Measurements from ENCODE around the gene ERVFRD-1.
"Not testable (repeated sequence)": the region's sequence is repeated elsewhere in the genome, so short reads cannot be mapped to it uniquely, and the experiment has no call there.

The ERVFRD-1 gene

DNA sequence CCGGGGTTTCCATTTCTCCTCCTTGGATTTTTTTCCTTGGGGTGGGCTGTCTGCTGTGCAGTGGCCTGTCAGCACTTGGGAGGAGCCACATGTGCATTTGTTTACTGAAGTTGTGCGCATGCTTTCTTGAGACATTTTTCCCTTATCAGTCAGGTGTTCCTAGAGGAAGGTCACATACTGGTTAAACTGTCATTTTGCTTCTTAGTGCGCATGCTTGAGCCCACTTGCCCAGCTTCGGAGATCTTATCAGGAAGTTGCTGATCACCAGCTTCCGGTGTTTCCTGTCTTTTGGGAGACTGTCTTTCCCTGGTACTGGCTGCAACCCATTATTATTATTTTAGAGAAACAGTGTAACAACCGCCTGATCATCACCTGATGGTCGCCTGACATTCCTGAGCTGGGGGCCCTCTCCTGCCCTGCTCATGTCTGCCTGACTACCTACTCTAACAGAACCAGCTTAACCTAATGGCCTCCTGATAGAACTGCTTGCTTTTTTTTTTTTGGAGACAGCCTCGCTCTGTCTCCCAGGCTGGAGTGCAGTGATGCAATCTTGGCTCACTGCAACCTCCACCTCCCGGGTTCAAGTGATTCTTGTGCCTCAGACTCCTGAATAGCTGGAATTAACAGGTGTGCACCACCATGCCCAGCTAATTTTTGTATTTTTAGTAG lies 378 bp upstream of the ERVFRD-1 start:
- Mint-ChIP-seq H3K27me3 (no peaks in the 10 kb centered on the region), H3K27ac (no peak overlapping the region), H3K36me3 (peaks cover 16% of the 10 kb centered on the region), H3K4me3 (no peak overlapping the region), H3K4me1 (peaks cover 37% of the 10 kb centered on the region), H3K9me3 (no peaks in the 10 kb centered on the region)
- ATAC-seq = no peak

DNA sequence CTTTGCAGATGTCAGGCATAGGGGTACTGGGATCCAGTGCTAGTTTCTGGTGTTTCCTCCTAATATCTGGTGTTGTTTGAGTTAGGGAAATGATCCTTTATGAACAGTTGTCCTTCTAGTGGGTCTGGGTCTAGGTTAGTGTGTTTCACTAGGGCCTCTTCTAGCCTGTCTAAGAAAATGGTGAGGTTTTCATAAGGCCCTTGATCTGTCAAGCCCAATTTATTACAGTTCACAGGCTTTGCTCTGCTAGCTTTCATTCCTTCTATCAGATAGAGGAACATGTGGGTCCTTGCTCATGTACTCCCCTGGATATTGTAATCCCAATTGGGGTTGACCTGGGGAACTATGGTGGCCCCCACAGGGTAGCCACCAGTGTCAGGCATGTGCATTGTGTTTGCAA lies 2.8 kb downstream of the ERVFRD-1 start:
- H3K27ac Mint-ChIP-seq = no peak overlapping the region
- peaks cover 16% of the 10 kb centered on the region for H3K36me3 Mint-ChIP-seq
- H3K27me3 Mint-ChIP-seq = no peaks in the 10 kb centered on the region
- ATAC-seq = no peak
- peaks cover 31% of the 10 kb centered on the region for H3K4me1 Mint-ChIP-seq
- no peak overlapping the region for H3K4me3 Mint-ChIP-seq
- no peaks in the 10 kb centered on the region for H3K9me3 Mint-ChIP-seq

DNA sequence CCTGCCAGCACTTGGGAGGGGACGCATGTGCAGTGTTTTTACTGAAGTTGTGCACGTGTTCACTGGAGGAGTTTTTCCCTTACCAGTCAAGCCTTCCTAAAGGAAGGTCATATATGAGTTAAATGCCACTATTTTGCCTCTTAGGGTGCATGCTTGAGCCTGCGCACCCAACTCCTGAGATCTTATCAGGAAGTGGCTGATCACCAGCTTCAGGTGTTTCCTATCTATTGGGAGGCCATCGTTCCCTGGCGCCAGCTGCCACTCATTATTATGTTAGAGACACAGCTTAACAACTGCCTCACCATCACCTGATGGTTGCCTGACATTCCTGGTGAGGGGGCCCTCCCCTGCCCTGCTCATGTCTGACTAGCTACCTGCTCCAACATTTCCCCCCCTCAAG lies 8.5 kb downstream of the ERVFRD-1 start:
- Mint-ChIP-seq H3K27me3 (no peaks in the 10 kb centered on the region), H3K36me3 (peaks cover 35% of the 10 kb centered on the region), H3K4me3 (no peak overlapping the region), H3K27ac (no peak overlapping the region), H3K9me3 (no peaks in the 10 kb centered on the region), H3K4me1 (peaks cover 25% of the 10 kb centered on the region)
- no peak for ATAC-seq

DNA sequence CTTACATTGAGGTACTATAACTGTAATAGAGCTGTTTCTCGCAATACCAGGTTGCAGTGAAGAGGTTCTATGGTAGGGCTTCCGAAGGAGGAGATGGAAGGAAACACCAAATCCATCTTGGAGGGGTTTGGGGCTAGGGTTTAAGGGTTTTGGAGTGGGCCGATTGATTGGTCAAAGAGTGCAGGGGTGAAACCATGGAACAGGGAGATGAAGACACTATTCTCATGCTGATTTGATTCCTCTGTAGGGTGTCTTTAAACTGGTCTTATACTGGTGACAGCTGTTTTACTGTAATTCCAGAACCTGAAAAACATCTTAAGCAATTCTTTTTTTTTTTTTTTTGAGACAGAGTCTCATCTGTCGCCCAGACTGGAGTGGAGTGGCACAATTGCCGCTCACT lies 10.1 kb downstream of the ERVFRD-1 start:
- Mint-ChIP-seq H3K4me3 (no peak overlapping the region), H3K27ac (no peak overlapping the region), H3K36me3 (peaks cover 36% of the 10 kb centered on the region)

DNA sequence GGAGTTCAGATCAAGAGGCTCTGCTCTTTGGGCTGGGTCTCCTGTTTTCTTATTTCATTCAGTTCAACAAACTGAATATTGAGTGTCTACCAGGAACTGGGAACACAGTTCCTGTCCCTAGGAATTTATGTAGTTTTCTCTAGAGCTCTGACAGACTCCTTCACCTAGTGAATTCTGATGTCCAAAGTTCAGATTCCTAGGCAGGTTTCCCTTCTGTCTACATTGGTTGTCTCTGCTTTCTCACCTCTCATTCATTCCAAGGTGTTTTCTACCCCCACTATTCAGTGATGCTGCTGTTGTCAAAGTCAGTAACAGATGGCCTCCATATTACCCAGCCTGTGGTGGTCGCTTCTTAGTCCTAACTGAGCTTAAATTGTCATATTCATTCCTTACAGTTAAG lies 13.5 kb downstream of the ERVFRD-1 start:
- no peak for ATAC-seq
- Mint-ChIP-seq H3K27ac (no peak overlapping the region), H3K4me1 (peaks cover 44% of the 10 kb centered on the region), H3K27me3 (no peaks in the 10 kb centered on the region), H3K36me3 (peaks cover 35% of the 10 kb centered on the region), H3K4me3 (no peak overlapping the region), H3K9me3 (no peaks in the 10 kb centered on the region)

More for the DNA sequence above, 10.1 kb downstream of the ERVFRD-1 start:
- H3K9me3 Mint-ChIP-seq = no peaks in the 10 kb centered on the region
- ATAC-seq = no peak
- H3K4me1 Mint-ChIP-seq = peaks cover 27% of the 10 kb centered on the region
- no peaks in the 10 kb centered on the region for H3K27me3 Mint-ChIP-seq

DNA sequence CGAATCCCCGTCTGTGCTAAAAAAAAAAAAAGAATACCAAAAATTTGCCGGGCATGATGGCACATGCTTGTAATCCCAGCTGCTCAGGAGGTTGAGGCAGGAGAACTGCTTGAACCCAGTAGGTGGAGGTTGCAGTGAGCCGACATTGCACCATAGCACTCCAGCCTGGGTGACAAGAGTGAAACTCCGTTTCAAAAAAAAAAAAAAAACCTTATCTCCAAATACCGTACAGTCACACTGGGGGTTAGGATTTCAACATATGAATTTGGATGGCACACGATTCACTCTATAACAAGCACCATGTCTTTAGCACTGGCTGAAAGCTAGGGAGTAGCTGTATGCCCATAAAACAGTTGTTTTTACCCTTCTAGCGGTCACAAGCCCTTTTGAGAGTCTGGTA lies 14.0 kb downstream of the ERVFRD-1 start:
- H3K4me1 Mint-ChIP-seq = peaks cover 49% of the 10 kb centered on the region
- peaks cover 35% of the 10 kb centered on the region for H3K36me3 Mint-ChIP-seq
- no peak for ATAC-seq
- no peak overlapping the region for H3K27ac Mint-ChIP-seq
- no peaks in the 10 kb centered on the region for H3K9me3 Mint-ChIP-seq
- no peak overlapping the region for H3K4me3 Mint-ChIP-seq
- no peaks in the 10 kb centered on the region for H3K27me3 Mint-ChIP-seq

DNA sequence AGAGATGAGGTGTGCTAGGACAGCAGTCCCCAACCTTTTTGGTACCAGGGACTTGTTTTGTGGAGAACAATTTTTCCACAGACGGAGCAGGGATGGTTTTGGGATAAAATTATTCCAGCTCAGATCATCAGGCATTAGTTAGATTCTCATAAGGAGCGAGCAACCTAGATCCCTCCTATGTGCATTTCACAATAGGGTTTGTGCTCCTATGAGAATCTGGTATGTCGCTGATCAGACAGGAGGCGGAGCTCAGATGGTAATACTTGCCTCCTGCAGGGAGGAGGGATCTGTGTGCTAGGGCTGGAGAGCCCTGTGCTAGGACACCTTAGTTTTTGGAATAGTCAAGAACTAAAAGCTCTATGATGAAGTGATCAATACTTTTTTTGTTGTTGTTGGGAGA lies 15.4 kb downstream of the ERVFRD-1 start:
- no peak overlapping the region for H3K27ac Mint-ChIP-seq
- no peaks in the 10 kb centered on the region for H3K9me3 Mint-ChIP-seq
- H3K4me3 Mint-ChIP-seq = no peak overlapping the region
- ATAC-seq = no peak
- H3K36me3 Mint-ChIP-seq = peaks cover 33% of the 10 kb centered on the region
- no peaks in the 10 kb centered on the region for H3K27me3 Mint-ChIP-seq
- H3K4me1 Mint-ChIP-seq = peaks cover 44% of the 10 kb centered on the region

DNA sequence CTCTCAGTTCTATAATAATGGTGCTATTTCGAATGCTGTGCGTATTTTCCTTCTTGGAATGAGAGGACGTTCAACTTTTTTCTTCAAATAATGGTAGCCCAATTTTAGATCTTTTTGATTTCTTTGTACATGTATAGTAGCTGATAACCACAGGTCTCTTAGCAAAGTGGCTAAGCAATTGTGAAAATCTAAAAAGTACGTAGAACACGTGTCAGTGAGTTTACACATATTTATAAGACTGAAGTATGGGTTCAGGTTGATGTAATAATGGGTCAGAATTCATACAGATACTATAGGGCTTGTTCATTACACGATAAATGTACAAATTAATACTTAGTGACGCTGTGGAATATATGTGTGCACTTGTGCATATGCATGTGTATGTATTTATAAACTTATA lies 16.6 kb downstream of the ERVFRD-1 start:
- Mint-ChIP-seq H3K9me3 (no peaks in the 10 kb centered on the region), H3K4me1 (peaks cover 39% of the 10 kb centered on the region), H3K27me3 (no peaks in the 10 kb centered on the region), H3K27ac (peak overlapping the region; percentile 98), H3K4me3 (peak overlapping the region; percentile 99), H3K36me3 (peaks cover 22% of the 10 kb centered on the region)
- ATAC-seq = no peak

DNA sequence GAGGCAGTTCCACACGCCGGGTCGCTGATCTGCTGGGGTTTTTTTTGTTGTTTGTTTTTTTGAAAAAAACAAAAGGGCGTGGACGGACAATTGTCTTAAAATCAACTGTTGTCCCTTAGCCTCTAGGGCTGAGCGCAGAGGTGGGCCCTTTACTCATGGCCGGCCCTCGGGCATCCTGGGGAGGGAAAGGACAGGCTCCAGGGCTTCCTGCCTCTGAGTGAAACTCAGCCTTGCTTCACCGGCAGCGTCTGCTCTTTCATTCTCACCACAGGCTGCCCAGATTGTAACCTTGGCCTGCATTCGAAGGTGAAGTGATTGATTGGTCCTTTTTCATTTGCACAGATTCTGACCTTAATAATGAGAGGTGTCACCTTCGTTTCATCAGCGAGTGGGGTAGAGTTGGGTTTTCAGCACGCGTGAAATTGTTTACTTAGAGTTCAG lies 17.1 kb downstream of the ERVFRD-1 start:
- Mint-ChIP-seq H3K27ac (peak overlapping the region; percentile 98), H3K36me3 (peaks cover 17% of the 10 kb centered on the region), H3K27me3 (no peaks in the 10 kb centered on the region), H3K4me1 (peaks cover 39% of the 10 kb centered on the region), H3K9me3 (no peaks in the 10 kb centered on the region), H3K4me3 (peak overlapping the region; percentile 99)
- peak; percentile 49 for ATAC-seq

DNA sequence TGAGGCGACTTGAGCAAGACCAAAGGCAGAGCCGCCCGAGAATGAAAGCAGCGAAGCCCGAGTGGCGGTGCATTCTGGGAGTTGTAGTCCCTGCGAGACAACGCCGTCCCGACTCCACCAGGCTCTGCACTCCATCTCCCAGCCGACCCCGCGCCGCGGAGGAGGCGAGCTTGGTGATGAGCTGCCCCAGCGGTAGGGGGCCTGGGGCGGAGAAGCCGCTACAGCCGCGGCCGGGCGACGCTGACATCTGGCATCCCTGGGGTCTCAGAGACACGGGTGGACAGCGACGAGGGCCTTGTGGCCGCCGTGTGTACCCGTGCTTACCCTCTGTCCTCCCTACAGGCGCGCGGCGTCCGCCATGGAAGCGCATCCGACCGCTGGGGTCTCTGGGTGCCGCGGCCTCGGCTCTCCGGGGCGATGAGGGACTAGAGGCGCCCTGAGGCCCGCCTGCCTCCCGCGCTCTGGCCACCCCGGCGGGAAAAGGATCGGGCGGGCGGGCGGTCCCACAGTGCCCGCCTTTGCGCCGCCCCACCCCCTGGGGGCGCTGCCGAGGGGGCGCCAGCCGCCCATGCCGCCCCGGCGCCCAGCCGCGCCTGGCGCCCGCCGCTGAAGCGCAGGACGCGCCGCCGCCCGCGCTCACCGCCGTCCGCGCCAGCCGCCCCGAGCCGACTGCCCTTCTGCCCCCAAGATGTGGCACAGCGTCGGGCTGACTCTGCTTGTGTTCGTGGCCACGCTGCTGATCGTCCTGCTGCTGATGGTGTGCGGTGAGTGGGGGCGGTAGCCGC lies 17.7 kb downstream of the ERVFRD-1 start, which contains the start of gene SMIM13:
Gene SMIM13, plus strand, starts transcription at position 209 of the 785 bp plus-strand sequence. Its CDS starts 480 bp downstream, at position 689.
- Mint-ChIP-seq H3K9me3 (no peaks in the 10 kb centered on the region), H3K27me3 (no peaks in the 10 kb centered on the region), H3K36me3 (peaks cover 10% of the 10 kb centered on the region), H3K4me3 (peak within 1 kb of the TSS; percentile 99), H3K4me1 (peaks cover 37% of the 10 kb centered on the region), H3K27ac (peak within 1 kb of the TSS; percentile 98)
- ATAC-seq = peak; percentile 98

DNA sequence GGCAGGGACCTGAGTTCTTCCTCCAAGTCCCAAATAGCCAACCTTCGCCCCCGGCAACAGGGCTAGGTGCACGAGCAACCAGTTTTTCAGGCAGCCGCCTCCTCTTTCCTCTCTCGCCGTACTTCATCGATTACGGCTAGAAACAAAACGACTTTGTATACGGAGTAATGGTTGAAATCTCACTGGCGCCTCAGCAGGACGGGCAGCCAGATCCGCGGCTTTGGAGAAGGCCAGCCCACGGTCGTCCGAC lies 18.2 kb downstream of the ERVFRD-1 start:
- Mint-ChIP-seq H3K4me3 (peak overlapping the region; percentile 99), H3K27ac (peak overlapping the region; percentile 98), H3K9me3 (no peaks in the 10 kb centered on the region), H3K27me3 (no peaks in the 10 kb centered on the region), H3K4me1 (peaks cover 33% of the 10 kb centered on the region), H3K36me3 (peaks cover 5% of the 10 kb centered on the region)
- ATAC-seq = peak; percentile 40

DNA sequence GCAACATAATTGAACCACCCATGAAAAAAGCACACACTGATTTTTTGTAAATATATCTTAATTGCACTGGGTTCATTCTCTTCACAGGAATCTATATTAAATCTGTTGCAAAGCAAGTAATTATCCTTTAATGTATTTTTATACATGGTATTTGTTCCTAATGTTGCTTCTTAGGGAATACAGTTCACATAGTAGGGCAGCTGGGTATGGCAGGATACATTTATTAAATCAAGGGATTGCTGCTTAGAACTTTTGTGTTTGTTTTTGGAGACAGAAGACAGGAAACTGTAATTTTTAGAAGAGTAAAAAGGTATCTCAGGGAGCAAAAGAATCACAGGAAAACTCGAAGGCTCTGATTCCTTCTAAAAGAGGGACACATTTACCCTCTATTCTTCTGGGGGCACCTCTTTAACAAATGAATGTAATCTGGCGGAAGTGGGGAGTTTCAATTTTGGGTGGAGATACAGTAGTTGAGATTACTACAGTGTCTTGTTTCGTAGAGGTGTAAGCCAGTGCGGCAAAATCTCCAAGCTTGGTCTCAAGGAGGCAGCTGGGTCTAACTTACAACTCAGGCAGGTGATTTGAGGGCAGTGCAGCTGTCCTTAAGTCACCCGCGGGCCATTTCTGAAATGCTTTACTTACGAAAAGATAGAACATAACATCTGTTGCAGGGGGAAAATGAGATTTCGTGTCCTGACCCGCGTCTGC lies 18.7 kb downstream of the ERVFRD-1 start:
- peaks cover 33% of the 10 kb centered on the region for H3K4me1 Mint-ChIP-seq
- H3K9me3 Mint-ChIP-seq = no peaks in the 10 kb centered on the region
- no peaks in the 10 kb centered on the region for H3K27me3 Mint-ChIP-seq
- peak overlapping the region; percentile 99 for H3K4me3 Mint-ChIP-seq
- peak; percentile 53 for ATAC-seq
- peak overlapping the region; percentile 98 for H3K27ac Mint-ChIP-seq
- H3K36me3 Mint-ChIP-seq = peaks cover 5% of the 10 kb centered on the region

DNA sequence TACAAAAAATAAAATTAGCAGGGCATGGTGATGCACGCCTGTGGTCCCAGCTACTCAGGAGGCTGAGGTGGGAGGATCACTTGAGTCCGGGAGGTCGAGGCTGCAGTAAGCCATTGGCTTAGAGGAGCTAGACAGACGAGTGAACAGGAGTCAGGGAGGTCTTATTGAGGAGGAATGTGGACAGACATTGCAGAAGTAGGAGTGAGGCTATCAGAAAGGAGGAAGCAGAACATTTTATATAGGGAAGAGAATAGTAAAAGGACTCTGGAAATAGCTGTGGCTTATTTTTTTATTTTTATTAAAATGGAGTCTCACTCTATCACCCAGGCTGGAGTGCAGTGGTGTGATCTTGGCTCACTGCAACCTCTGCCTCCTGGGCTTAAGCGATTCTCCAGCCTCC lies 20.4 kb downstream of the ERVFRD-1 start:
- H3K4me1 Mint-ChIP-seq = peaks cover 28% of the 10 kb centered on the region
- H3K27ac Mint-ChIP-seq, ATAC-seq, H3K4me3 Mint-ChIP-seq, H3K9me3 Mint-ChIP-seq, H3K27me3 Mint-ChIP-seq, H3K36me3 Mint-ChIP-seq: not testable (repeated sequence)

DNA sequence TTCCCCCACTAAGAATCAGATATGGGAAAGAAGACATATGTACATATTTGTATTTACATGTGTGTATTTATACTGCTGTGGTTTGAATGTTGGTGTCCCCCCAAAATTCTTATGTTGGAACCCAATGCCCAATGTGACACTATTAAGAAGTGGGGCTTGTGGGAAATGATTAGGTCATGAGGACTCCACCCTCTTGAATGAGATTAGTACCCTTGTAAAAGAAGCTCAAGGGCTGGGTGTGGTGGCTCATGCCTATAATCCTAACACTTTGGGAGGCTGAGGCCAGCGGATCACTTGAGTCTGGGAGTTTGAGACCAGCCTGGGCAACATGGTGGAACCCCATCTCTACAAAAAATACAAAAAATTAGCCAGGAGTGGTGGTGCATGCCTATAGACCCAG lies 21.8 kb downstream of the ERVFRD-1 start:
- no peaks in the 10 kb centered on the region for H3K9me3 Mint-ChIP-seq
- H3K27me3 Mint-ChIP-seq = no peaks in the 10 kb centered on the region
- no peak overlapping the region for H3K27ac Mint-ChIP-seq

DNA sequence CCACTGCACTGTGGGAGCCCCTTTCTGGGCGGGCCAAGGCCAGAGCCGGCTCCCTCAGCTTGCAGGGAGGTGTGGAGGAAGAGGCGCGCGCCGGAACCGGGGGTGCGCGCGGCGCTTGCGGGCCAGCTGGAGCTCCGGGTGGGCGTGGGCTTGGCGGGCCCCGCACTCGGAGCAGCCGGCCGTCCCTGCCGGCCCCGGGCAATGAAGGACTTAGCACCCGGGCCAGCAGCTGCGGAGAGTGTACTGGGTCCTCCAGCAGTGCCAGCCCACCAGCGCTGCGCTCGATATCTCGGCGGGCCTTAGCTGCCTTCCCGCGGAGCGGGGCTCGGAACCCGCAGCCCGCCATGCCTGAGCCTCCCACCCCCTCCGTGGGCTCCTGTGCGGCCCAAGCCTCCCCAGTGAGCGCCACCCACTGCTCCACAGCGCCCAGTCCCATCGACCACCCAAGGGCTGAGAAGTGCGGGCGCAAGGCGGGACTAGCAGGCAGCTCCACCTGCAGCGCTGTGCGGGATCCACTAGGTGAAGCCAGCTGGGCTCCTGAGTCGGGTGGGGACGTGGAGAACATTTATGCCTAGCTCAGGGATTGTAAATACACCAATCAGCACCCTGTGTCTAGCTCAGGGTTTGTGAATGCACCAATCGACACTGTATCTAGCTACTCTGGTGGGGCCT lies 24.2 kb downstream of the ERVFRD-1 start:
- ATAC-seq, H3K9me3 Mint-ChIP-seq, H3K27ac Mint-ChIP-seq, H3K36me3 Mint-ChIP-seq, H3K4me1 Mint-ChIP-seq, H3K4me3 Mint-ChIP-seq: not testable (repeated sequence)
- H3K27me3 Mint-ChIP-seq = peaks cover 13% of the 10 kb centered on the region

More for the DNA sequence above, 21.8 kb downstream of the ERVFRD-1 start:
- Mint-ChIP-seq H3K36me3 (no peaks in the 10 kb centered on the region), H3K4me1 (peaks cover 15% of the 10 kb centered on the region), H3K4me3 (no peak overlapping the region)
- no peak for ATAC-seq

All from stimulated activated memory B cell treated with anti-CD40 and anti-IgM and Interleukin-4, amounts not matched to agents 10 μg/mL and 1 μg/mL and 100 μg/mL, for 72 hours (primary cell).